ENCODE results near the gene MAPK1.
"Not testable (repeated sequence)": the region's sequence is repeated elsewhere in the genome, so short reads cannot be mapped to it uniquely, and the experiment has no call there.

The MAPK1 gene

GRCh38 chr22:21881841-21882753 lies 14.7 kb upstream of the MAPK1 start:
- DNase-seq (ENCODE audit: low spot score) = no peak

DNA sequence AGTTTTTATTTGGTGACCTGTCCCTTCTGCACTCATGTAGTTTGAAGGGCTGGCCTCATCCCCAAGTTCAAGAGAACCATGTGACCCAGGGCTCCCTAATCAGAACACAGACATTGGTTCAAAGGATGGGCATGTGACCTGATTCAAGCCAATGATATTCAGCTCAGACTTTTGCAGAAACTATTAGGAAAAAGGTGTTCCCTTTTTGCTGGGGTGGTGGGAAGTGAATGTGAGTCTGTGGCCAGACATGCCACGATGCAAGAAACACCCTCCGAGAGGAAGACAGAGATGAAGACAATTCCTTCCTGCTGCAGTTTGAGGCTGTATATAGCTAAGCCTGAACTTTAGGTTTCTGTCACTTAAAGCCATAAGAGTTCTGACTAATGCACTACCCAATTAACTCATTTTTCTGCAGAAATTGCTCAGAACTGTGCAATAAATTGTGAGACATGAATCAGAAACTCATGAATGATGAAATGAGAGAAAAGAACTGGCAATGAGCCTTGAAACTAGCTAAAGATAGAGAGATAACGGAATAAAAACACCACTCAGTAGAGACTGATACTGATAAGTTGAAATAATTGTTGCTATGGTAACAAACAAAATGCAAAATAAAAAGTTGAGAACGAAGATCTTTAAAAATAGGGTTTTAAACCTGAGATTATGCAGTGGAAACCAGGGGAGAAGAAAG lies 9.2 kb upstream of the MAPK1 start:
- DNase-seq (ENCODE audit: low spot score) = no peak

GRCh38 chr22:21874953-21875352 lies 7.5 kb upstream of the MAPK1 start:
- DNase-seq (ENCODE audit: low spot score) = not testable (repeated sequence)

DNA sequence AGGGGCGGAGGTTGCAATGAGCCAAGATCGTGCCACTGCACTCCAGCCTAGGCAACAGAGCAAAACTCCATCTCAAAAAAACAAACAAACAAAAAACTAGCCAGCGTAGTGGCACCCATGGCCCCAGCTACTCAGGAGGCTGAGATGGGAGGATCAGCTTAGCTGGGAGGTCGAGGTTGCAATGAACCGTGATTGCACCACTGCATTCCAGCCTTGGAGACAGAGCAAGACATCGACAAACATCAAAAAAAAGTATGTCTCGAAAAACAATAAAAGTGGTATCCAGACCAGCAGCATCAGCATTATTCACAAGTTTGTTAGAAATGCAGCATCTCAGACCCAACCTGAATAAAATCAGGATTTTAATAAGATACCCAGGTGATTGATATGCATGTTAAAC lies 6.2 kb upstream of the MAPK1 start:
- DNase-seq (ENCODE audit: low spot score) = no peak

DNA sequence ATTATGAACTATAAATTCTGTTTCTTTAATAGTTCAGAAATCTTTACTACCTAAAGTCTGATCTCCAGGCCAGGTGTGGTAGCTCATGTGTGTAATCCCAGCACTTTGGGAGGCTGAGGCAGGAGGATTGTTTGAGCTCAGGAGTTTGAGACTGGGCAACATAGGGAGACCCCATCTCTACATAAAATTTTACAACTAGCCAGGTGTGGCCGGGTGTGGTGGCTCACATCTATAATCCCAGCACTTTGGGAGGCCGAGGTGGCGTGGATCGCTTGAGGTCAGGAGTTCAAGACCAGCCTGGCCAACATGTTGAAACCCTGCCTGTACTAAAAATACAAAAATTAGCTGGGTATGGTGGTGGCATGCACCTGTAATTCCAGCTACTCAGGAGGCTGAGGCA lies 5.3 kb upstream of the MAPK1 start:
- DNase-seq (ENCODE audit: low spot score) = not testable (repeated sequence)

DNA sequence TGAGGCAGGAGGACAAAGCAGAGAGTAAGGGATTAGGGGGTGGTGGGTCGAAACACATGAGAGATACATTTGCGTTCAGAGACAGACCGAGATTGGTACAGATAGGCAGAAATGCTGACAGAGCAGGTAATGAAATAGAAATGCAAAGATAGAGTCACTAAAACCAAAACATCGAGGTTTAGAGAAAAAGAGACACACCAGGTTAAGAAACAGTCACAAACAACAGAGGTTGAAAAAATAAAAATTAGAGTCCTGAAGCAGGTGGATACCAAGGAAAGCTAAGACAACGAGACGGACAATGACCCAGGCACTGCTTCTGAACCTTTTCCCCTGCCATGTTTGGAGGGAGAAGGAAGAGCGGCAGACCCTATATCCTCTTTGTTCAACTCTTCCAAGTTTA lies 1.2 kb upstream of the MAPK1 start:
- DNase-seq (ENCODE audit: low spot score) = no peak

- DNase-seq (ENCODE audit: low spot score) = peak; percentile 72
Measured at GRCh38 chr22:21866833-21867527, 465 bp downstream of the MAPK1 start.

- no peak for DNase-seq (ENCODE audit: low spot score)
Measured at GRCh38 chr22:21865041-21865440, 2.4 kb downstream of the MAPK1 start.

DNA sequence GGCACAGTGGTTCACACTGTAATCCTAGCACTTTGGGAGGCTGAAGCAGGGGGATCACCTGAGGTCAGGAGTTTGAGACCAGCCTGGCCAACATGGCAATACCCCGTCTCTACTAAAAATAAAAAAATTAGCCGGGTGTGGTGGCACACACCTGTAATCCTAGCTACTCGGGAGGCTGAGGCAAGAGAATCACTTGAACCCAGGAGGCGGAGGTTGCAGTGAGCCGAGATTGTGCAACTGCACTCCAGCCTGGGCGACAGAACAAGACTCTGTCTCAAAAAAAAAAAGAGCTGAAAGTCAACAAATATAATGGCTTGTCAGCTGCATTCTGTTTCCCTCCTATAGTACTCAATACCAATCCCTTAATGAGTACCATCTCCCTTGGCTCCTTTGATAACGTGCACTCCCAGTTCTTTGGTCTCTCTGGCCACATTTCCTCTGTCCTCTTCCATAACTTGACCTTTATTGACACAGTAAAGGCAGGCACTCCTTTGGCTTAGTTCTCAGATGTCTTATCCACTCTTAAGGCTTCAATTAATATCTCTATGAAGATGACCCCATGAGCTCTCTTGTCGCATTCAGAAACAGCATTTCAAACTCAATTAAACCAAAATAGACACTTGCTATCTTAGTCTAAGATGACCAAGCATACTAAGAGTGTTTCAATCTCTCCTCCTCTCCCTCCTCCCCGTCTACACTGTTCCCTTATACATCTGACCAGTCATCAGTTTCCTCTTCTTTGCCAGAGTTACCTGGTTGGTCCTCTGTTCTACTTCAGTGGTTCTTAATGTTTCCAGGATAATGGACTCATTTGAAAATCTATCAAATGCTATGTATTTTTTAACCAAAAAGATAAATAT lies 4.8 kb downstream of the MAPK1 start:
- DNase-seq (ENCODE audit: low spot score) = no peak

GRCh38 chr22:21861851-21862250 lies 5.6 kb downstream of the MAPK1 start:
- DNase-seq (ENCODE audit: low spot score) = no peak

DNA sequence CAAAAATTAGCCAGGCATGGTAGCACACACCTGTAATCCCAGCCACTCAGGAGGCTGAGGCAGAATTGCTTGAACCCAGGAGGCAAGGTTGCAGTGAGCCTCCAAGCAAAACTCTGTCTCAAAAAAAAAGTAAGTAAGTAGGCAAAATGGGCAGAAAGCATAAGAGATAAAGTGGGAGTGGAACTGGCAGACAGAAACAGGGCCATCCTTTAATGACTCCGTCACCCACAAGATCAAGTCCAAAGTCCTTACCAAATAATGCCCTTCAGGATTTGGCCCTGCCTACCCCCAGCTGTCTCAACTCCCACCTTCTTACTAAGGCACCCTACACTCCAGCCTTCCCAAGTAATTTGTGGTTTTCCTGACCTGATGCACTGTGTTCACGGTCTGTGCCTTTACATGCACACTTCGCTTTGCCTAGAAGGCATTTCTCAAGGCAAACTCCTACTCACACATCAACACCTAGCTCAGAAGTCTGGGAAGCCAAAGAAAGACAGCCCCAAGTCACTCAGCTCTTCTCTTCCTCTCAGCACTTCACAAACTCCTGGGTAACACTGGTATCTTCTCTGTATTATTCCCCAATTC lies 6.1 kb downstream of the MAPK1 start:
- no peak for DNase-seq (ENCODE audit: low spot score)

- DNase-seq (ENCODE audit: low spot score) = no peak
Measured at GRCh38 chr22:21860491-21861039, 6.9 kb downstream of the MAPK1 start.

DNA sequence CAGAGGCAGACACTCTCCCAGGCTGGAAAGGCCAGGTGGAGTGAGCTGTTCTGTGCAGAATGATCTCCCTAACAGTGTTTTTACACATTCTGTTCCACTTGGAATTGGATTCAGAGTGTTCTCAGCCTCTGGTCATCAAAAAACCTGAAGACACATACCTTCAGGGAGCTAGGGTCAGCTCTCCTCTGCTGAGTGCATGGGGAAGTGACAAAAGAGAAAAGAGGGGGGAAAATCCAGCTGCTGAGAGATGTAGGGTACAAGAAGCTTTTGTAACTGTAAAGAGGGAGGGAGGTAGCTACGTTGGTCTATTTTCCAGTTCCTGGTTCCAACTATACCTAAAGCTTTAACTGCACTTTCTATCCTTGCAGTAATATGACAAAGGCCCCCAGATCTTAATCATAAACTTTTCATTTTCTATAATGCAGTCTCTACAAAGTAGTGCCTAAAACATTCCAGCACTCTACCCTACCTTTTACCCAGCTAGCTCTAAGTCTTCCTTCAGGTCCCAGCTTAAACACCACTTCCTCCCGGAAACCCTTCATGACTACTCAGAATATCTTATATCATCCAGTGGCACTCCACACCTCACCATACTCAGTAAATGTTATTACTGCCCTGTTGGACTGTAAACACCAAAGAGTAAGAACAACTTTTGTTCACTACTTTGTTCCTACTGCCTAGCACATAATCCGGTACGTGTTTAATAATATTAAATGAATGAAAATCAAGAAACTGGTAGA lies 9.2 kb downstream of the MAPK1 start:
- DNase-seq (ENCODE audit: low spot score) = no peak

DNA sequence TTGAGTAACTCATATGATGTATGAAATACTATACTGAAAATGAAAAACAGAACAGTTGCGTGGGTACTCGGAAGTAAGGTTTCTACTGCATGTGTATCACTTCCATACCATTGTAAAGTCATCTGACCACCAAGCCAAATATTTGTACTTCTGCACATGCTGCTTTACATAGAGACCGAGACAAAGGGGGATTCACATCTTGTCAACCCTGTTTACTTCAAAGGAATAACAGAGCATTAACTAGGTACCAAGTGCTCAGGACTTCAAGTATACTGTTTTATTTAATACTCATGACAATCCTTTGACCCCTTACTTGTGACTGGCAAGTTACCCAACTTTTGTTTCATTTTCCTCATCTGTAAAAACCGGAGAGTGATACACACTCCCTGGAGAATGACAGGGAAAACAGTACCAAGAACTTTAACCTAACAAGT lies 9.9 kb downstream of the MAPK1 start:
- DNase-seq (ENCODE audit: low spot score) = no peak

GRCh38 chr22:21856868-21857267 lies 10.6 kb downstream of the MAPK1 start:
- DNase-seq (ENCODE audit: low spot score) = no peak

GRCh38 chr22:21856197-21856596 lies 11.2 kb downstream of the MAPK1 start:
- no peak for DNase-seq (ENCODE audit: low spot score)

DNA sequence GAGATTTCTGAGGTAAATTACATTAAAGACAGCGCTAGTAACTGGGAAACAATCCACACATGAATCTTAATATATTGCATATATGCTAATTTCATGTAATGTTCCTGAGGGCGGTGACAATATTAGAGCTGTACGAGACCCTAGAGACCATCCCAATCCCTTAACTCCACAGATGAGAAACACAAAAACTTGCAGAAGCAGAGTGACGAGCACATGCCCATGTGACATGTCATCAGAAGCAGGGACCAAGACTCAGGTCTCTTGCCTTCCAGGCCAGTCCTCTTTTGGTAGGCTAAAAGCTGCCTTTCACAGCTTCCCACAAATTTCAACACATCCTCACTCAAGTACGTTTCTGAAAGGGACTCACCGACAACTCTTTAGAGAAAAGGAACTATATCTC lies 11.8 kb downstream of the MAPK1 start:
- DNase-seq (ENCODE audit: low spot score) = no peak

DNA sequence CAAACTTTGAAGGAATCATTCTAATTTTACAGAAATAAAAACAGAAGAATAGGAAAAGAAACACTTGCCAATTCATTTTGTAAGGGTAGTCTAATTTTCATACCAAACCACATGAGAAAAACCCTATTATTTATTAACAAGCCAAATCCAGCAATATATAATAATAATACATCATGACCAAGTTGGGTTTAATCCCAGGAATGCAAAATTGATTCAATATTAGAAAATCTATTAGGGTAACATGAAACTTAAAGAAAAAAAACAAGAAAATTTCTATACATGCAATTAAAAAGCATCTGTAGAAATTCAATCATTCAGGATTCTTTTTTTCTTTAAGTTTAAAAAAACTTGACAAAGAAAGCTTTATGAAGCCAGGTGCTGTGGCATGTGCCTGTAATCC lies 16.8 kb downstream of the MAPK1 start:
- DNase-seq (ENCODE audit: low spot score) = no peak

DNA sequence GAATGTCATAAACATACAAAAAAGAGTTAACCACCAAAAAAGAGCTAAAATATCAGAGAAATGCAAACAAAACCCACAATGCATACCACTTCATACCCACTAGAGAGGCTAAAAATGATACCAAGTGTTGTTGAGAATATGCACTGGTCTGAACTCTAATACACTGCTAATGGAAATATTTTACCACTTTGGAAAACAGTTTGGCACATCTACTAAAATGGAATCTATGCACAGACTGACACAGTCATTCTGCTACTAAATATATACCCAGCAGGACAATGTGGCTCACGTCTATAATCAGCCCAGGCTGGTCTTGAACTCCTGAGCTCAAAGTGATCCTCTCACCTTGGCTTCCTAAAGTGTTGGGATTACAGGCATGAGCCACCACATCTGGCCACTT lies 18.0 kb downstream of the MAPK1 start:
- no peak for DNase-seq (ENCODE audit: low spot score)

- DNase-seq (ENCODE audit: low spot score) = not testable (repeated sequence)
Measured at GRCh38 chr22:21848057-21848456, 19.4 kb downstream of the MAPK1 start.
